Measurements from ENCODE around the gene REG4. TPM values are rescaled to one million over a fixed set of nuclear protein-coding genes. Genes with fewer than 3 reads are reported as not detected.

REG4 gene
- total RNA-seq, 1 experiment from 2014 or later, result not detected

- no peak for DNase-seq (ENCODE audit: unreplicated experiment)
- ChIA-PET CTCF (interaction anchor here (1.1 kb wide), 1 partner anchor 13 kb away, joined by 7 read pairs; no protein-coding TSS in a partner anchor), POLR2A (no interaction called here)
- BruUV-seq (replicated peaks), result no TSS peak
- intact Hi-C loops (cut with micrococcal nuclease), result no loop called here
- Mint-ChIP-seq H3K4me1 (ENCODE audit: insufficient read depth, unreplicated experiment) (peaks cover 5% of the 10 kb centered on the region), H3K4me3 (ENCODE audit: unreplicated experiment) (no peak overlapping the region), H3K9me3 (ENCODE audit: unreplicated experiment) (no peaks in the 10 kb centered on the region), H3K36me3 (ENCODE audit: insufficient read depth, unreplicated experiment) (no peaks in the 10 kb centered on the region), H3K27ac (ENCODE audit: low read depth, unreplicated experiment) (no peak overlapping the region), H3K27me3 (ENCODE audit: insufficient read depth, unreplicated experiment) (no peaks in the 10 kb centered on the region)
- no peak for TF ChIP-seq CTCF (IDR thresholded peaks at IDR 0.05; ENCODE audit: unreplicated experiment)
Measured at GRCh38 chr1:119771016-119771415, 40.2 kb downstream of the REG4 start.

- H3K4me1 Mint-ChIP-seq (ENCODE audit: insufficient read depth, unreplicated experiment), result peaks cover 5% of the 10 kb centered on the region
- no peak for TF ChIP-seq CTCF (IDR thresholded peaks at IDR 0.05; ENCODE audit: unreplicated experiment)
- H3K4me3 Mint-ChIP-seq (ENCODE audit: unreplicated experiment), result no peak within 1 kb of the TSS
- DNase-seq (ENCODE audit: unreplicated experiment), result no peak
- H3K9me3 Mint-ChIP-seq (ENCODE audit: unreplicated experiment), result no peaks in the 10 kb centered on the region
- ChIA-PET CTCF (interaction anchor here (0.7 to 2.1 kb wide), 2 partner anchors 18 to 25 kb away, joined by 4 to 10 read pairs; no protein-coding TSS in a partner anchor), POLR2A (no interaction called here)
- H3K27ac Mint-ChIP-seq (ENCODE audit: low read depth, unreplicated experiment), result no peak within 1 kb of the TSS
- no TSS peak for BruUV-seq (replicated peaks)
- H3K36me3 Mint-ChIP-seq (ENCODE audit: insufficient read depth, unreplicated experiment), result no peaks in the 10 kb centered on the region
- H3K27me3 Mint-ChIP-seq (ENCODE audit: insufficient read depth, unreplicated experiment), result no peaks in the 10 kb centered on the region
- intact Hi-C loops (cut with micrococcal nuclease), result no loop called here
Measured at GRCh38 chr1:119768778-119769177, 42.5 kb downstream of the REG4 start, which contains the start of gene HMGCS2. TSS of gene HMGCS2 (minus strand) at chr1:119768905. CDS start at chr1:119768844, 61 bp downstream.

GRCh38 chr1:119767486-119767885 lies 43.8 kb downstream of the REG4 start:
- CTCF ChIA-PET, result interaction anchor here (0.9 to 1.4 kb wide), 2 partner anchors 15 to 91 kb away, joined by 3 to 5 read pairs; no protein-coding TSS in a partner anchor
- BruUV-seq (replicated peaks), result no TSS peak
- Mint-ChIP-seq H3K27me3 (ENCODE audit: insufficient read depth, unreplicated experiment) (no peaks in the 10 kb centered on the region), H3K4me1 (ENCODE audit: insufficient read depth, unreplicated experiment) (peaks cover 5% of the 10 kb centered on the region), H3K36me3 (ENCODE audit: insufficient read depth, unreplicated experiment) (no peaks in the 10 kb centered on the region), H3K4me3 (ENCODE audit: unreplicated experiment) (no peak overlapping the region), H3K9me3 (ENCODE audit: unreplicated experiment) (no peaks in the 10 kb centered on the region), H3K27ac (ENCODE audit: low read depth, unreplicated experiment) (no peak overlapping the region)
- intact Hi-C loops (cut with micrococcal nuclease), result no loop called here
- POLR2A ChIA-PET, result no interaction called here
- TF ChIP-seq CTCF (IDR thresholded peaks at IDR 0.05; ENCODE audit: unreplicated experiment), result no peak
- no peak for DNase-seq (ENCODE audit: unreplicated experiment)

- no peaks in the 10 kb centered on the region for H3K9me3 Mint-ChIP-seq (ENCODE audit: unreplicated experiment)
- ChIA-PET CTCF (interaction anchor here (0.6 to 1.4 kb wide), 4 partner anchors 10 to 120 kb away, joined by 3 to 8 read pairs (median 4); no protein-coding TSS in a partner anchor), POLR2A (no interaction called here)
- H3K4me1 Mint-ChIP-seq (ENCODE audit: insufficient read depth, unreplicated experiment), result peaks cover 5% of the 10 kb centered on the region
- TF ChIP-seq CTCF (IDR thresholded peaks at IDR 0.05; ENCODE audit: unreplicated experiment), result no peak
- intact Hi-C loops (cut with micrococcal nuclease), result no loop called here
- H3K27me3 Mint-ChIP-seq (ENCODE audit: insufficient read depth, unreplicated experiment), result no peaks in the 10 kb centered on the region
- BruUV-seq (replicated peaks), result no TSS peak
- no peak for DNase-seq (ENCODE audit: unreplicated experiment)
- no peaks in the 10 kb centered on the region for H3K36me3 Mint-ChIP-seq (ENCODE audit: insufficient read depth, unreplicated experiment)
- H3K4me3 Mint-ChIP-seq (ENCODE audit: unreplicated experiment), result no peak overlapping the region
- H3K27ac Mint-ChIP-seq (ENCODE audit: low read depth, unreplicated experiment), result no peak overlapping the region
Measured at GRCh38 chr1:119766374-119766794, 44.9 kb downstream of the REG4 start.
